PC-3 (cell line): ENCODE data around the gene DIAPH3. TPM values are rescaled to one million over a fixed set of nuclear protein-coding genes. Genes with fewer than 3 reads are reported as not detected.

Experiments
- ATAC-seq: fragments of 200-7000 bp; cut with Tn5 transposase; 2 replicates; pipeline ENCODE4 v1.9.1; 2020; ENCODE audit warnings: mild to moderate bottlenecking, moderate library complexity
- BruUV-seq: library from RNA; stranded (reverse); fragments of 400-500 nt; replicated peaks from 2 replicates; lab custom pipeline; 2021; lab: Mats Ljungman, UMichigan
- CTCF ChIA-PET: fragments of 300-600 bp; sonication (Branson Sonifier 250); formaldehyde crosslinking; loops from one replicate; lab custom pipeline; 2022; ENCODE audit warnings: antibody characterized with exemption; lab: Charles Lee
- POLR2A ChIA-PET: fragments of 300-600 bp; sonication (Branson Sonifier 250); formaldehyde crosslinking; loops from one replicate; lab custom pipeline; 2022; ENCODE audit warnings: antibody characterized with exemption; ENCODE audit not compliant: unreplicated experiment; lab: Charles Lee
- DNase-seq: peaks from one replicate; pipeline ENCODE4 v3.0.0-alpha.2; 2015
- H2AFZ ChIP-seq: fragments of 300-600 bp; sonication (generic); 2 replicates; pipeline ENCODE4 v1.6.0; 2016; ENCODE audit warnings: antibody characterized with exemption, low read length
- H3F3A ChIP-seq: fragments of 300-600 bp; sonication (generic); one replicate; pipeline ENCODE4 v1.6.0; 2017; ENCODE audit warnings: antibody characterized with exemption, low read length, control low read depth, mild to moderate bottlenecking; ENCODE audit not compliant: unreplicated experiment
- H3K27ac ChIP-seq: fragments of 300-600 bp; sonication (generic); 2 replicates; pipeline ENCODE4 v1.5.1; 2016; ENCODE audit warnings: mild to moderate bottlenecking, low read length
- H3K27me3 ChIP-seq: fragments of 300-600 bp; sonication (generic); 2 replicates; pipeline ENCODE4 v1.6.1; 2016; ENCODE audit warnings: low read length, mixed read lengths
- H3K36me3 ChIP-seq: fragments of 300-600 bp; sonication (generic); 2 replicates; pipeline ENCODE4 v1.6.1; 2016; ENCODE audit warnings: low read depth, mixed run types, low read length, mixed read lengths
- H3K4me1 ChIP-seq: fragments of 300-600 bp; sonication (generic); 2 replicates; pipeline ENCODE4 v1.5.1; 2016; ENCODE audit warnings: low read length; ENCODE audit not compliant: insufficient read depth
- H3K4me2 ChIP-seq: fragments of 300-600 bp; sonication (generic); 2 replicates; pipeline ENCODE4 v1.6.0; 2016; ENCODE audit warnings: low read length
- H3K4me3 ChIP-seq: fragments of 300-600 bp; sonication (generic); 2 replicates; pipeline ENCODE4 v1.5.1; 2016; ENCODE audit warnings: mild to moderate bottlenecking, low read length, mixed read lengths
- H3K79me2 ChIP-seq: fragments of 300-600 bp; sonication (generic); 2 replicates; pipeline ENCODE4 v1.6.1; 2017; ENCODE audit warnings: low read length, mixed read lengths
- H3K9ac ChIP-seq: fragments of 300-600 bp; sonication (generic); 2 replicates; pipeline ENCODE4 v1.6.0; 2016; ENCODE audit warnings: mild to moderate bottlenecking, low read length
- H3K9me2 ChIP-seq: fragments of 300-600 bp; sonication (generic); replicated peaks from 2 replicates; pipeline ENCODE4 v1.6.1; 2016; ENCODE audit warnings: mixed run types, low read length, mixed read lengths
- H3K9me3 ChIP-seq: fragments of 300-600 bp; sonication (generic); 2 replicates; pipeline ENCODE4 v1.6.1; 2016; ENCODE audit warnings: low read length, mixed read lengths
- H4K20me1 ChIP-seq: fragments of 300-600 bp; sonication (generic); 2 replicates; pipeline ENCODE4 v1.6.1; 2016; ENCODE audit warnings: low read length, mixed read lengths
- CTCF ChIP-seq: fragments of 300-600 bp; sonication (generic); conservative IDR thresholded peaks from 2 replicates; pipeline ENCODE4 v1.5.1; 2017; ENCODE audit warnings: antibody characterized with exemption, low read depth, mild to moderate bottlenecking, low read length
- EZH2 ChIP-seq: fragments of 300-600 bp; sonication (generic); IDR thresholded peaks from one replicate; pipeline ENCODE4 v1.6.1; 2017; ENCODE audit warnings: antibody characterized with exemption, mild to moderate bottlenecking, low read length; ENCODE audit not compliant: unreplicated experiment
- EZH2phosphoT487 ChIP-seq: fragments of 300-600 bp; sonication (generic); IDR thresholded peaks from 2 replicates; pipeline ENCODE4 v1.6.1; 2018; ENCODE audit warnings: mild to moderate bottlenecking, antibody characterized with exemption, low read length, borderline replicate concordance
- intact Hi-C: fragments of 100-400 bp; cut with micrococcal nuclease; formaldehyde crosslinking; loops from 2 replicates; pipeline ENCODE4 v1.9.0; 2023
- total RNA-seq: library from RNA; depleted of rRNA; stranded (reverse); fragments of >200 nt; gene quantifications from 2 replicates; pipeline ENCODE4 v1.2.3, GENCODE V29; 2014

Gene DIAPH3
- total RNA-seq, 1 experiment from 2014 or later: 7.6 TPM

- Histone ChIP-seq H3K4me2 (no peak overlapping the region), H3K27ac (no peak overlapping the region), H3K9me3 (no peaks in the 10 kb centered on the region), H3K79me2 (peaks cover 58% of the 10 kb centered on the region), H3K4me3 (no peak overlapping the region), H2AFZ (no peak overlapping the region), H4K20me1 (peaks cover 20% of the 10 kb centered on the region; the same call in 1 of the 2 replicates), H3K27me3 (no peaks in the 10 kb centered on the region), H3K4me1 (peaks cover 22% of the 10 kb centered on the region), H3K36me3 (no peaks in the 10 kb centered on the region; the same call in 1 of the 2 replicates), H3K9me2 (no peaks in the 10 kb centered on the region), H3K9ac (no peak overlapping the region), H3F3A (no peaks in the 10 kb centered on the region)
- DNase-seq (no peak), ATAC-seq (no peak)
- no peak for TF ChIP-seq CTCF
- no peak for TF ChIP-seq EZH2phosphoT487
- no peak for TF ChIP-seq EZH2
- POLR2A ChIA-PET: no interaction called here
- intact Hi-C loops: no loop called here
- BruUV-seq: no TSS peak
- CTCF ChIA-PET: no interaction called here
Observed at GRCh38 chr13:60138674-60139073, 25.1 kb downstream of the DIAPH3 start.

- H3K27me3 ChIP-seq: no peaks in the 10 kb centered on the region
- H3K9me3 ChIP-seq: no peaks in the 10 kb centered on the region
- no peak overlapping the region for H3K4me3 ChIP-seq
- H3K79me2 ChIP-seq: peaks cover 52% of the 10 kb centered on the region
- H2AFZ ChIP-seq: no peak overlapping the region
- DNase-seq (no peak), ATAC-seq (no peak)
- no peaks in the 10 kb centered on the region for H3K9me2 ChIP-seq
- H4K20me1 ChIP-seq: peaks cover 15% of the 10 kb centered on the region; the same call in 1 of the 2 replicates
- TF ChIP-seq EZH2phosphoT487 (no peak), CTCF (no peak)
- no TSS peak for BruUV-seq
- H3F3A ChIP-seq: no peaks in the 10 kb centered on the region
- H3K36me3 ChIP-seq: no peaks in the 10 kb centered on the region; the same call in 1 of the 2 replicates
- H3K27ac ChIP-seq: no peak overlapping the region
- ChIA-PET POLR2A (no interaction called here), CTCF (no interaction called here)
- H3K4me1 ChIP-seq: peaks cover 19% of the 10 kb centered on the region
- intact Hi-C loops: no loop called here
- no peak overlapping the region for H3K4me2 ChIP-seq
- no peak overlapping the region for H3K9ac ChIP-seq
Observed at GRCh38 chr13:60137911-60138560, 25.7 kb downstream of the DIAPH3 start.

GRCh38 chr13:60135344-60135743 lies 28.4 kb downstream of the DIAPH3 start:
- ATAC-seq: no peak
- DNase-seq: no peak
- H3K27ac ChIP-seq: no peak overlapping the region
- peaks cover 15% of the 10 kb centered on the region; the same call in 1 of the 2 replicates for H4K20me1 ChIP-seq
- peaks cover 28% of the 10 kb centered on the region for H3K79me2 ChIP-seq
- H3K4me2 ChIP-seq: no peak overlapping the region
- peaks cover 6% of the 10 kb centered on the region for H3K36me3 ChIP-seq
- H2AFZ ChIP-seq: no peak overlapping the region
- TF ChIP-seq CTCF (no peak), EZH2 (no peak), EZH2phosphoT487 (no peak)
- BruUV-seq: no TSS peak
- ChIA-PET POLR2A (no interaction called here), CTCF (no interaction called here)
- H3K9me3 ChIP-seq: no peaks in the 10 kb centered on the region
- H3K4me1 ChIP-seq: peaks cover 19% of the 10 kb centered on the region
- H3K27me3 ChIP-seq: no peaks in the 10 kb centered on the region
- no peak overlapping the region for H3K4me3 ChIP-seq
- intact Hi-C loops: no loop called here
- H3K9ac ChIP-seq: no peak overlapping the region
- H3F3A ChIP-seq: no peaks in the 10 kb centered on the region
- no peaks in the 10 kb centered on the region for H3K9me2 ChIP-seq
